Liver (tissue), 3 donors: ENCODE data around the gene DCC.

ENCODE experiments used
- ATF3 ChIP-seq: IDR thresholded peaks from 2 replicates; pipeline ENCODE4 v1.6.1; 2016; ENCODE audit warnings: antibody characterized with exemption
- CTCF ChIP-seq: fragments of 150-350 bp; IDR thresholded peaks from 2 replicates; pipeline ENCODE4 v1.5.1; 2017; ENCODE audit warnings: improper control_type of control experiment, low read depth, low read length; ENCODE audit not compliant: missing input control
- GABPA ChIP-seq, 2 donors: IDR thresholded peaks in 1 of 2; conservative IDR thresholded peaks in 1 of 2; 2 replicates each; pipeline ENCODE4 v1.6.1; 2016; ENCODE audit warnings: antibody characterized with exemption in 2 of 2, mild to moderate bottlenecking in 1 of 2, moderate library complexity in 1 of 2
- ZBTB33 ChIP-seq: IDR thresholded peaks from 2 replicates; pipeline ENCODE4 v1.6.1; 2016; ENCODE audit warnings: antibody characterized with exemption
- donor health status: healthy.
- donor health status: healthy.

- no peak for TF ChIP-seq CTCF
- TF ChIP-seq ZBTB33 = no peak
- TF ChIP-seq GABPA (IDR thresholded peaks at IDR 0.05 in 1 of 2, conservative IDR thresholded peaks at IDR 0.05 in 1 of 2) = no peak
- no peak for TF ChIP-seq ATF3
Observed at GRCh38 chr18:53375621-53376020, 1035.6 kb downstream of the DCC start.
